A549 (cell line): ENCODE measurements around the gene BOD1L1. TPM values are rescaled to one million over a fixed set of nuclear protein-coding genes. Genes with fewer than 3 reads are reported as not detected.

ENCODE experiments used
- ATAC-seq, 2 experiments: fragments of 200-7000 bp in 1 of 2; fragments of >200 bp in 1 of 2; cut with Nextera tagmentation in 1 of 2; cut with Tn5 transposase in 1 of 2; 3 replicates each; pipeline versions ENCODE4 v1.8.0 to v1.9.1; 2018 to 2020; ENCODE audit warnings: mild to moderate bottlenecking in 1 of 2, moderate library complexity in 1 of 2
- CTCF ChIA-PET: fragments of 300-600 bp; sonication (Branson Sonifier 250); formaldehyde crosslinking; extraction: SDS; loops from one replicate; lab custom pipeline; 2021; ENCODE audit warnings: antibody characterized with exemption, inconsistent platforms; lab: Yijun Ruan, JAX
- POLR2A ChIA-PET: fragments of 350-600 bp; formaldehyde crosslinking; extraction: SDS; loops from one replicate; lab custom pipeline; 2021; ENCODE audit warnings: antibody characterized with exemption, inconsistent platforms; lab: Yijun Ruan, JAX
- DNase-seq, 2 experiments: peaks; one replicate each; pipeline versions ENCODE4 v3.0.0 to v3.0.0-alpha.2; 2011 to 2016; ENCODE audit warnings: low read depth in 1 of 2, low spot score in 1 of 2
- FAIRE-seq: peaks from 2 replicates; lab custom pipeline; 2011; peaks lifted over from hg19 to GRCh38; lab: Jason Lieb, UNC
- H3K27ac ChIP-seq, 2 experiments: fragments of >200 bp; sonication (Bioruptor Twin); formaldehyde crosslinking; 3 replicates each; pipeline ENCODE4 v1.5.1; 2016 to 2017
- H3K4me1 ChIP-seq: fragments of >200 bp; sonication (Bioruptor Twin); formaldehyde crosslinking; 3 replicates; pipeline ENCODE4 v1.6.1; 2016
- H3K4me2 ChIP-seq: fragments of >200 bp; sonication (Bioruptor Twin); formaldehyde crosslinking; 3 replicates; pipeline ENCODE4 v1.6.1; 2016
- H3K4me3 ChIP-seq: fragments of >200 bp; sonication (Bioruptor Twin); formaldehyde crosslinking; 3 replicates; pipeline ENCODE4 v1.5.1; 2016
- H3K9me3 ChIP-seq: fragments of >200 bp; sonication (Bioruptor Twin); formaldehyde crosslinking; 3 replicates; pipeline ENCODE4 v1.6.1; 2016
- CBX2 ChIP-seq: fragments of 200-600 bp; sonication (generic); IDR thresholded peaks from 2 replicates; pipeline ENCODE4 v1.6.1; 2016; ENCODE audit warnings: low read depth, mild to moderate bottlenecking, borderline replicate concordance
- EHMT2 ChIP-seq: fragments of 200-600 bp; sonication (generic); IDR thresholded peaks from 2 replicates; pipeline ENCODE4 v1.6.1; 2016; ENCODE audit warnings: antibody characterized with exemption, low read depth, mild to moderate bottlenecking, moderate library complexity
- EP300 ChIP-seq, 2 experiments: fragments of >200 bp; sonication (Bioruptor Twin); formaldehyde crosslinking; IDR thresholded peaks; 2 replicates in 1 of 2; 3 replicates in 1 of 2; pipeline ENCODE4 v1.6.1; 2016 to 2017
- ESRRA ChIP-seq: fragments of 150-350 bp; IDR thresholded peaks from 2 replicates; pipeline ENCODE4 v1.6.1; 2014; ENCODE audit warnings: mild to moderate bottlenecking, low read length, borderline replicate concordance
- FOXS1 ChIP-seq: fragments of 250-450 bp; sonication (Bioruptor Pico); IDR thresholded peaks from 2 replicates; pipeline ENCODE4 v1.5.0; 2020; ENCODE audit warnings: mild to moderate bottlenecking, moderate library complexity
- HDAC2 ChIP-seq: fragments of 200-600 bp; sonication (generic); IDR thresholded peaks from 2 replicates; pipeline ENCODE4 v1.6.1; 2016
- HES2 ChIP-seq: fragments of >200 bp; sonication (Bioruptor Twin); formaldehyde crosslinking; IDR thresholded peaks from 2 replicates; pipeline ENCODE4 v1.6.1; 2016
- HEYL ChIP-seq: fragments of 250-450 bp; sonication (Bioruptor Pico); IDR thresholded peaks from 2 replicates; pipeline ENCODE4 v1.8.0; 2021; ENCODE audit warnings: mild to moderate bottlenecking, moderate library complexity
- HMGXB4 ChIP-seq: fragments of 250-450 bp; sonication (Bioruptor Pico); IDR thresholded peaks from 2 replicates; pipeline ENCODE4 v1.5.0; 2021; ENCODE audit warnings: mild to moderate bottlenecking, moderate library complexity, borderline replicate concordance
- HOXA7 ChIP-seq: fragments of 250-450 bp; sonication (Bioruptor Pico); IDR thresholded peaks from 2 replicates; pipeline ENCODE4 v1.5.0; 2020; ENCODE audit warnings: mild to moderate bottlenecking, moderate library complexity
- HOXB13 ChIP-seq: fragments of 250-450 bp; sonication (Bioruptor Pico); IDR thresholded peaks from 2 replicates; pipeline ENCODE4 v1.5.0; 2020; ENCODE audit warnings: low read depth, mild to moderate bottlenecking, moderate library complexity
- JUNB ChIP-seq: fragments of >200 bp; sonication (Bioruptor Twin); formaldehyde crosslinking; IDR thresholded peaks from 2 replicates; pipeline ENCODE4 v1.6.1; 2016
- KDM1A ChIP-seq: fragments of 200-600 bp; sonication (generic); IDR thresholded peaks from 2 replicates; pipeline ENCODE4 v1.6.1; 2016; ENCODE audit warnings: low read depth, mild to moderate bottlenecking
- KDM5A ChIP-seq: fragments of 200-600 bp; sonication (generic); IDR thresholded peaks from 2 replicates; pipeline ENCODE4 v1.6.1; 2016; ENCODE audit warnings: antibody characterized with exemption, mild to moderate bottlenecking
- MAZ ChIP-seq: fragments of 150-350 bp; IDR thresholded peaks from 2 replicates; pipeline ENCODE4 v1.6.1; 2014; ENCODE audit warnings: antibody characterized with exemption, low read depth, low read length, borderline replicate concordance
- PHF8 ChIP-seq: fragments of 200-600 bp; sonication (generic); IDR thresholded peaks from 2 replicates; pipeline ENCODE4 v1.6.1; 2016; ENCODE audit warnings: low read depth, mild to moderate bottlenecking, antibody characterized with exemption, moderate library complexity, borderline replicate concordance
- RARB ChIP-seq: fragments of 250-450 bp; sonication (Bioruptor Pico); IDR thresholded peaks from 2 replicates; pipeline ENCODE4 v1.8.0; 2021; ENCODE audit warnings: mild to moderate bottlenecking, moderate library complexity
- REST ChIP-seq: fragments of 200-600 bp; sonication (generic); IDR thresholded peaks from 2 replicates; pipeline ENCODE4 v1.6.1; 2016; ENCODE audit warnings: antibody characterized with exemption, mild to moderate bottlenecking, moderate library complexity
- SMC3 ChIP-seq: fragments of >200 bp; sonication (Bioruptor Twin); formaldehyde crosslinking; IDR thresholded peaks from 3 replicates; pipeline ENCODE4 v1.6.1; 2018; ENCODE audit warnings: inconsistent platforms
- TP53 ChIP-seq: fragments of 250-450 bp; sonication (Bioruptor Pico); IDR thresholded peaks from 2 replicates; pipeline ENCODE4 v1.5.0; 2021; ENCODE audit warnings: mild to moderate bottlenecking, moderate library complexity
- ZC3H11A ChIP-seq: fragments of 450-650 bp; IDR thresholded peaks from 2 replicates; pipeline ENCODE4 v1.6.1; 2014; ENCODE audit warnings: antibody characterized with exemption, mild to moderate bottlenecking
- WGBS: methylation state at CpG from one replicate; pipeline ENCODE4 v1.1.6; 2017; ENCODE audit errors: missing lambda C conversion rate; 5-methylcytosine and 5-hydroxymethylcytosine counted together
- polyA plus RNA-seq, 4 experiments: library from polyadenylated mRNA; depleted of rRNA in 3 of 4; stranded (reverse); fragments of >200 nt; fragmentation: RNase III in 1 of 4; extraction: RNeasy Plus Mini Kit Qiagen cat#74134 plus additional on column Dnase treatment in 1 of 4; gene quantifications; 2 replicates in 3 of 4; 3 replicates in 1 of 4; pipeline ENCODE4 v1.2.3, GENCODE V29; 2011 to 2017
- TF ChIP-seq, protein P1 (sequence below): fragments of 250-450 bp; sonication (Bioruptor Pico); IDR thresholded peaks from 2 replicates; pipeline ENCODE4 v1.5.0; 2020; ENCODE audit warnings: low read depth, mild to moderate bottlenecking, moderate library complexity
- TF ChIP-seq, protein P2 (sequence below): IDR thresholded peaks from 2 replicates; pipeline ENCODE4 v1.6.1; 2012; ENCODE audit warnings: low read depth, borderline replicate concordance

BOD1L1 gene
- polyA plus RNA-seq, 2 of the 4 experiments (the other 2 are of a cell fraction), result 16.4 to 27.7 TPM

- CTCF ChIA-PET, result interaction anchor here (0.6 to 1.3 kb wide), 2 partner anchors 12 to 1867 kb away, joined by 3 read pairs; no protein-coding TSS in a partner anchor
Measured at GRCh38 chr4:13537011-13537831, 90.3 kb downstream of the BOD1L1 start.

GRCh38 chr4:13536607-13537006, 90.9 kb downstream of the BOD1L1 start:
- CTCF ChIA-PET, result interaction anchor here (1.3 kb wide), 1 partner anchor 11 kb away, joined by 3 read pairs; no protein-coding TSS in a partner anchor

More at GRCh38 chr4:13537011-13537831, 90.3 kb downstream of the BOD1L1 start:
- TF ChIP-seq JUNB (no peak), TP53 (CRISPR knock-in tag) (no peak), KDM1A (no peak), ESRRA (no peak), ZC3H11A (no peak)
- TF ChIP-seq, protein P1, sequence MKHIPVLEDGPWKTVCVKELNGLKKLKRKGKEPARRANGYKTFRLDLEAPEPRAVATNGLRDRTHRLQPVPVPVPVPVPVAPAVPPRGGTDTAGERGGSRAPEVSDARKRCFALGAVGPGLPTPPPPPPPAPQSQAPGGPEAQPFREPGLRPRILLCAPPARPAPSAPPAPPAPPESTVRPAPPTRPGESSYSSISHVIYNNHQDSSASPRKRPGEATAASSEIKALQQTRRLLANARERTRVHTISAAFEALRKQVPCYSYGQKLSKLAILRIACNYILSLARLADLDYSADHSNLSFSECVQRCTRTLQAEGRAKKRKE (CRISPR knock-in tag), result no peak
- no peak for DNase-seq
- WGBS, result 74% methylated on average over 28 of the region's 34 CpGs
- Histone ChIP-seq H3K4me3 (no peak overlapping the region), H3K4me2 (no peak overlapping the region), H3K9me3 (no peaks in the 10 kb centered on the region), H3K4me1 (no peaks in the 10 kb centered on the region), H3K27ac (no peak overlapping the region)
- POLR2A ChIA-PET, result no interaction called here
- ATAC-seq, result no peak
- no peak for FAIRE-seq

More at GRCh38 chr4:13536607-13537006, 90.9 kb downstream of the BOD1L1 start:
- Histone ChIP-seq H3K4me2 (no peak overlapping the region), H3K27ac (no peak overlapping the region), H3K4me1 (no peaks in the 10 kb centered on the region)
- no peak for ATAC-seq
- DNase-seq, result no peak
- 65% methylated on average over 6 of the region's 6 CpGs for WGBS
- TF ChIP-seq HES2, result no peak
- TF ChIP-seq RARB (CRISPR knock-in tag), result no peak
- no peak for TF ChIP-seq FOXS1 (CRISPR knock-in tag)
- TF ChIP-seq REST, result no peak
- no peak for TF ChIP-seq SMC3
- TF ChIP-seq, protein P2, sequence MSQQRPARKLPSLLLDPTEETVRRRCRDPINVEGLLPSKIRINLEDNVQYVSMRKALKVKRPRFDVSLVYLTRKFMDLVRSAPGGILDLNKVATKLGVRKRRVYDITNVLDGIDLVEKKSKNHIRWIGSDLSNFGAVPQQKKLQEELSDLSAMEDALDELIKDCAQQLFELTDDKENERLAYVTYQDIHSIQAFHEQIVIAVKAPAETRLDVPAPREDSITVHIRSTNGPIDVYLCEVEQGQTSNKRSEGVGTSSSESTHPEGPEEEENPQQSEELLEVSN, result no peak
- no peak for TF ChIP-seq MAZ
- TF ChIP-seq HOXA7 (CRISPR knock-in tag), result no peak
- no peak for TF ChIP-seq HEYL
- TF ChIP-seq EHMT2, result no peak
- TF ChIP-seq PHF8, result no peak
- no peak for TF ChIP-seq ESRRA
- no peak for TF ChIP-seq KDM5A
- no peak for TF ChIP-seq EP300 (IDR thresholded peaks at IDR 0.05)
- TF ChIP-seq HOXB13, result no peak
- no peak for TF ChIP-seq HDAC2
- no peak for TF ChIP-seq HMGXB4
- TF ChIP-seq CBX2, result no peak
- TF ChIP-seq, all 56 proteins: peak for 0
- FAIRE-seq, result no peak
- Histone ChIP-seq H3K4me3 (no peak overlapping the region), H3K9me3 (no peaks in the 10 kb centered on the region)
- POLR2A ChIA-PET, result no interaction called here
